ENCODE measurements around the gene MYL6. TPM values are rescaled to one million over a fixed set of nuclear protein-coding genes. Genes with fewer than 3 reads are reported as not detected.

The MYL6 gene
- total RNA-seq, 1 donor from 2014 or later: 1,233 TPM

GRCh38 chr12:56160894-56161689 is 2.9 kb downstream of the MYL6 start:
- Mint-ChIP-seq H3K36me3 (peaks cover 56% of the 10 kb centered on the region), H3K4me3 (peak overlapping the region; percentile 99), H3K27ac (peak overlapping the region; percentile 87), H3K9me3 (no peaks in the 10 kb centered on the region), H3K4me1 (peaks cover 60% of the 10 kb centered on the region), H3K27me3 (ENCODE audit: insufficient read depth, low read depth) (peaks cover 33% of the 10 kb centered on the region)
- H3F3A ChIP-seq (ENCODE audit: low read depth): peaks cover 83% of the 10 kb centered on the region
- TF ChIP-seq EZH2 (IDR thresholded peaks at IDR 0.05) (no peak), CTCF (IDR thresholded peaks at IDR 0.05) (no peak), EZH2phosphoT487 (IDR thresholded peaks at IDR 0.05) (no peak)
- peak overlapping the region; percentile 73 for H3K4me3 ChIP-seq
- peak overlapping the region; percentile 77 for H3K27ac ChIP-seq
- peaks cover 30% of the 10 kb centered on the region for H3K79me2 ChIP-seq (ENCODE audit: low read depth)
- peak; percentile 12 for DNase-seq (ENCODE audit: low spot score)
- no peak overlapping the region for H3K9ac ChIP-seq
- H3K27me3 ChIP-seq: no peaks in the 10 kb centered on the region
- H4K20me1 ChIP-seq (ENCODE audit: low read depth): peaks cover 63% of the 10 kb centered on the region
- H3K9me3 ChIP-seq (ENCODE audit: low read depth): no peaks in the 10 kb centered on the region
- H2AFZ ChIP-seq (replicated peaks): no peak overlapping the region
- H3K36me3 ChIP-seq: peaks cover under 1% of the 10 kb centered on the region
- H3K4me2 ChIP-seq: peak overlapping the region; percentile 90
- peaks cover 49% of the 10 kb centered on the region for H3K4me1 ChIP-seq

- Mint-ChIP-seq H3K4me3 (peak overlapping the region; percentile 99), H3K27ac (peak overlapping the region; percentile 87), H3K36me3 (peaks cover 56% of the 10 kb centered on the region), H3K4me1 (peaks cover 60% of the 10 kb centered on the region), H3K27me3 (ENCODE audit: insufficient read depth, low read depth) (peaks cover 30% of the 10 kb centered on the region), H3K9me3 (no peaks in the 10 kb centered on the region)
- peak overlapping the region; percentile 18 for H3K4me3 ChIP-seq
- peaks cover 49% of the 10 kb centered on the region for H3K4me1 ChIP-seq
- peaks cover 4% of the 10 kb centered on the region for H3K36me3 ChIP-seq
- H3K27me3 ChIP-seq: no peaks in the 10 kb centered on the region
- peak; percentile 68 for DNase-seq (ENCODE audit: low spot score)
- peaks cover 85% of the 10 kb centered on the region for H3F3A ChIP-seq (ENCODE audit: low read depth)
- peaks cover 68% of the 10 kb centered on the region for H4K20me1 ChIP-seq (ENCODE audit: low read depth)
- H3K79me2 ChIP-seq (ENCODE audit: low read depth): peaks cover 30% of the 10 kb centered on the region
- H3K27ac ChIP-seq: peak overlapping the region; percentile 77
- TF ChIP-seq EZH2phosphoT487 (IDR thresholded peaks at IDR 0.05) (no peak), EZH2 (IDR thresholded peaks at IDR 0.05) (no peak), CTCF (IDR thresholded peaks at IDR 0.05) (no peak)
- H3K9me3 ChIP-seq (ENCODE audit: low read depth): no peaks in the 10 kb centered on the region
- no peak overlapping the region for H2AFZ ChIP-seq (replicated peaks)
- no peak overlapping the region for H3K9ac ChIP-seq
- H3K4me2 ChIP-seq: peak overlapping the region; percentile 90
These were observed 3.7 kb downstream of the MYL6 start for GRCh38 chr12:56161690-56162351.

DNA sequence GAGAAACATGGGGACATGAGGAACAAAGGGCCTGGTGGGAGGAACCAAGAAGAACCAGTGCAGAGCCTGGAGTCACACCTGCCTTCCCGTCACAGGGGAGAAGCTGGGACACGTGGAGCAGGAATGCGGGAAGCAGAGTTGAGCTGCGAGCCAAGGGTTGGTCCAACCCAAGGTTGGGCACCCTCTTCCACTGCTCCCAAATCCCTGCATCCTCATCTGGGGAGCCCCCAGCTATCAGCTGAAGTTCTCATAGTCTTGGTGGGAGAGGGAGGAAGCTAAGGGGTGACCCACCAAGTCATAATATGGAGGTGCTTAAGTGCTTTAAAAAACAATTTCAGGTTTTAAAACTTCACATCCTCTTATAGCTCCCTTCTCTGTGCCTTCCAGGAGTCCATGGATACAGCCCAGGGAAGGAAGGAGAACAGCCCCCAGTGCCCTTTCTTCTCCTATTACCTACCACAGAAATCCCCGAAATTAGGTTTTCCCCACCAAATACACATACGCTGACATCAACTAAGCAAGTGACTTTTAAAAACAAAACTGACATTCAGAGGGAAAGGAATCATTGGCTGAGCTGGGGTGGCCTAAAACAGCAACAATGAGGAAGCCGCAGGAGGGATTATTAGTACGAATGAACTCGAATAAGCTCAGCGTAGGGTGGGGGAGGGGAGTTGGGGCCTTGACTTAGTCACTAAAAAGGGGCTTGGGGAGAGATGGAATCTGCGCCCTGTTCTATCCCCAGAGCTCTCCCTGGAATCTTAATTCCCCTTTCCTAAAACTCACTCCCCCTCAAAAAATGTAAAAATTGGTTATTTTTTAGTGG is 4.5 kb downstream of the MYL6 start:
- no peak for TF ChIP-seq EZH2 (IDR thresholded peaks at IDR 0.05)
- no peak for TF ChIP-seq EZH2phosphoT487 (IDR thresholded peaks at IDR 0.05)
- TF ChIP-seq CTCF (IDR thresholded peaks at IDR 0.05): no peak
- peak; percentile 29 for DNase-seq (ENCODE audit: low spot score)
- Histone ChIP-seq H2AFZ (replicated peaks) (no peak overlapping the region), H3K9ac (no peak overlapping the region), H3K27ac (peak overlapping the region; percentile 77), H3K27me3 (no peaks in the 10 kb centered on the region), H3K4me1 (peaks cover 45% of the 10 kb centered on the region), H3K9me3 (ENCODE audit: low read depth) (no peaks in the 10 kb centered on the region), H3K4me2 (peak overlapping the region; percentile 90), H4K20me1 (ENCODE audit: low read depth) (peaks cover 68% of the 10 kb centered on the region), H3K4me3 (no peak overlapping the region), H3K79me2 (ENCODE audit: low read depth) (peaks cover 30% of the 10 kb centered on the region), H3K36me3 (peaks cover 4% of the 10 kb centered on the region), H3F3A (ENCODE audit: low read depth) (peaks cover 80% of the 10 kb centered on the region)
- H3K9me3 Mint-ChIP-seq: no peaks in the 10 kb centered on the region
- H3K27me3 Mint-ChIP-seq (ENCODE audit: insufficient read depth, low read depth): peaks cover 26% of the 10 kb centered on the region
- peaks cover 52% of the 10 kb centered on the region for H3K4me1 Mint-ChIP-seq
- peaks cover 58% of the 10 kb centered on the region for H3K36me3 Mint-ChIP-seq
- peak overlapping the region; percentile 46 for H3K27ac Mint-ChIP-seq
- H3K4me3 Mint-ChIP-seq: peak overlapping the region; percentile 60

Data from neural progenitor cell (in vitro differentiated cells).